ENCODE data around the gene LMBRD1.

- TF ChIP-seq EZH2 (IDR thresholded peaks at IDR 0.05; ENCODE audit: borderline replicate concordance) (no peak), CTCF (IDR thresholded peaks at IDR 0.05; ENCODE audit: poor library complexity) (no peak), EZH2phosphoT487 (IDR thresholded peaks at IDR 0.05; ENCODE audit: low read depth, severe bottlenecking, unreplicated experiment) (no peak)
These were observed 91.9 kb downstream of the LMBRD1 start for GRCh38 chr6:69704916-69705315.

All from hepatocyte (in vitro differentiated cells).